Measurements from ENCODE around the gene MRPL1. TPM values are rescaled to one million over a fixed set of nuclear protein-coding genes. Genes with fewer than 3 reads are reported as not detected.
A peak's percentile ranks its signal among the peaks of the same experiment; 100 is the strongest.

MRPL1 gene
- total and polyA plus RNA-seq, 2 donors (not counting 3 experiments of a cell fraction or from before 2014, with no cell fraction given) = 11.5 to 42.9 TPM

- BruUV-seq (replicated peaks) = TSS peak; percentile 18
- CTCF ChIA-PET = interaction anchor here (0.7 to 2.6 kb wide), 9 partner anchors 19 to 128 kb away, joined by 3 to 17 read pairs (median 3); partner anchors contain the start of gene MRPL1
- intact Hi-C loops (cut with micrococcal nuclease) = loop anchor here (1.0 to 10.0 kb wide), 6 partner anchors 42 to 695 kb away; partner anchors contain the start of gene MRPL1
Measured at GRCh38 chr4:77819843-77820648, 42.6 kb upstream of the MRPL1 start.

GRCh38 chr4:77820649-77821561 is 41.7 kb upstream of the MRPL1 start:
- H4K20me1 ChIP-seq (replicated peaks; ENCODE audit: control insufficient read depth, extremely low read depth, insufficient read depth, low read length) = peaks cover 11% of the 10 kb centered on the region
- peaks cover 37% of the 10 kb centered on the region for H3K79me2 ChIP-seq (ENCODE audit: control insufficient read depth, insufficient read depth, low read length)
- no peaks in the 10 kb centered on the region for H3K27me3 ChIP-seq (ENCODE audit: control insufficient read depth in 2 of 2, insufficient read depth in 2 of 2, low read length in 2 of 2)
- POLR2A ChIA-PET = interaction anchor here (0.6 to 2.2 kb wide), 3 partner anchors 41 to 107 kb away, joined by 3 to 25 read pairs (median 3); partner anchors contain the start of gene MRPL1
- peak; percentile 31 for FAIRE-seq
- no peaks in the 10 kb centered on the region for H3K36me3 ChIP-seq (ENCODE audit: control insufficient read depth in 2 of 2, extremely low read depth in 1 of 2, insufficient read depth in 2 of 2, low read length in 2 of 2)
- H3K9me3 ChIP-seq (replicated peaks; ENCODE audit: control insufficient read depth, insufficient read depth, low read length) = no peaks in the 10 kb centered on the region
- peak overlapping the region; percentile 93 for H3K4me2 ChIP-seq (ENCODE audit: insufficient read depth, low read length)
- peak; percentile 14 for DNase-seq (ENCODE audit: low read depth, low spot score)
- peak overlapping the region; percentile 96 for H3K27ac ChIP-seq (ENCODE audit: insufficient read depth, low read depth, low read length)
- intact Hi-C loops (cut with micrococcal nuclease) = loop anchor here (1.0 to 10.0 kb wide), 3 partner anchors 41 to 694 kb away; partner anchors contain the start of gene MRPL1
- peak overlapping the region; percentile 85 to 99 (median 94) for H3K4me3 ChIP-seq (replicated peaks in 1 of 3; ENCODE audit: insufficient read depth in 1 of 3, low read depth in 1 of 3, low read length in 3 of 3)
- dilution Hi-C loops (cut with MboI; ENCODE audit: extremely low pct_ligation_motif_present, low sequenced_read_pairs) = no loop called here
- TSS peak; percentile 79 for BruUV-seq (replicated peaks)
- H2AFZ ChIP-seq (ENCODE audit: low read depth, low read length) = peak overlapping the region; percentile 92
- H3K9me1 ChIP-seq (replicated peaks; ENCODE audit: control insufficient read depth, extremely low read depth, insufficient read depth, low read length) = no peaks in the 10 kb centered on the region
- H3K9ac ChIP-seq (replicated peaks; ENCODE audit: extremely low read depth, insufficient read depth, low read length) = peak overlapping the region; percentile 91
- peaks cover 28% of the 10 kb centered on the region for H3K4me1 ChIP-seq (ENCODE audit: control insufficient read depth, extremely low read depth, insufficient read depth, low read length)
- TF ChIP-seq CTCF (IDR thresholded peaks at IDR 0.05; ENCODE audit: extremely low read depth in 1 of 2, insufficient read depth in 1 of 2, low read depth in 1 of 2, low read length in 2 of 2) = no peak
- TF ChIP-seq GATA2 (IDR thresholded peaks at IDR 0.05; ENCODE audit: insufficient read depth, insufficient read length, low read depth, low read length) = no peak
- no peak for TF ChIP-seq EZH2 (IDR thresholded peaks at IDR 0.05; ENCODE audit: borderline replicate concordance, low read depth, low read length, severe bottlenecking)
- TF ChIP-seq POLR2AphosphoS5 (IDR thresholded peaks at IDR 0.05; ENCODE audit: insufficient read depth, low read depth, low read length) = no peak
- TF ChIP-seq FOS (IDR thresholded peaks at IDR 0.05; ENCODE audit: borderline replicate concordance, insufficient read depth, low read length) = no peak
- no peak for TF ChIP-seq MAX (IDR thresholded peaks at IDR 0.05; ENCODE audit: insufficient read depth, insufficient read length)
- TF ChIP-seq JUN (IDR thresholded peaks at IDR 0.05; ENCODE audit: borderline replicate concordance, insufficient read depth, insufficient read length, low read depth) = no peak
- no peak for TF ChIP-seq POLR2A (IDR thresholded peaks at IDR 0.05; ENCODE audit: low read depth, low read length)
- no peak for TF ChIP-seq MYC (IDR thresholded peaks at IDR 0.05; ENCODE audit: low read depth, low read length)
- CTCF ChIA-PET = interaction anchor here (1.0 to 2.6 kb wide), 8 partner anchors 20 to 125 kb away, joined by 3 to 17 read pairs (median 4); partner anchors contain the start of gene MRPL1

More at GRCh38 chr4:77819843-77820648, 42.6 kb upstream of the MRPL1 start:
- H3K4me2 ChIP-seq (ENCODE audit: insufficient read depth, low read length) = peak overlapping the region; percentile 93
- peak overlapping the region; percentile 92 for H2AFZ ChIP-seq (ENCODE audit: low read depth, low read length)
- no peaks in the 10 kb centered on the region for H3K36me3 ChIP-seq (ENCODE audit: control insufficient read depth in 2 of 2, extremely low read depth in 1 of 2, insufficient read depth in 2 of 2, low read length in 2 of 2)
- DNase-seq (ENCODE audit: low read depth, low spot score) = peak; percentile 89
- H3K4me1 ChIP-seq (ENCODE audit: control insufficient read depth, extremely low read depth, insufficient read depth, low read length) = peaks cover 28% of the 10 kb centered on the region
- H3K27ac ChIP-seq (ENCODE audit: insufficient read depth, low read depth, low read length) = peak overlapping the region; percentile 96
- H3K27me3 ChIP-seq (ENCODE audit: control insufficient read depth in 2 of 2, insufficient read depth in 2 of 2, low read length in 2 of 2) = no peaks in the 10 kb centered on the region
- H3K9me1 ChIP-seq (replicated peaks; ENCODE audit: control insufficient read depth, extremely low read depth, insufficient read depth, low read length) = peaks cover 6% of the 10 kb centered on the region
- H3K9ac ChIP-seq (replicated peaks; ENCODE audit: extremely low read depth, insufficient read depth, low read length) = peak overlapping the region; percentile 91
- POLR2A ChIA-PET = interaction anchor here (0.6 to 2.2 kb wide), 4 partner anchors 10 to 108 kb away, joined by 3 to 25 read pairs (median 3); partner anchors contain the start of gene MRPL1
- dilution Hi-C loops (cut with MboI; ENCODE audit: extremely low pct_ligation_motif_present, low sequenced_read_pairs) = no loop called here
- H3K79me2 ChIP-seq (ENCODE audit: control insufficient read depth, insufficient read depth, low read length) = peaks cover 46% of the 10 kb centered on the region
- no peaks in the 10 kb centered on the region for H3K9me3 ChIP-seq (replicated peaks; ENCODE audit: control insufficient read depth, insufficient read depth, low read length)
- H3K4me3 ChIP-seq (replicated peaks in 1 of 3; ENCODE audit: insufficient read depth in 1 of 3, low read depth in 1 of 3, low read length in 3 of 3) = peak overlapping the region; percentile 85 to 99 (median 94)
- TF ChIP-seq POLR2AphosphoS5 (IDR thresholded peaks at IDR 0.05; ENCODE audit: insufficient read depth, low read depth, low read length) (peak; percentile 68), EZH2 (IDR thresholded peaks at IDR 0.05; ENCODE audit: borderline replicate concordance, low read depth, low read length, severe bottlenecking) (no peak), POLR2A (IDR thresholded peaks at IDR 0.05; ENCODE audit: low read depth, low read length) (peak; percentile 90)
- peaks cover 16% of the 10 kb centered on the region for H4K20me1 ChIP-seq (replicated peaks; ENCODE audit: control insufficient read depth, extremely low read depth, insufficient read depth, low read length)
- FAIRE-seq = peak; percentile 79

All from endothelial cell of umbilical vein (primary cell).